Body of pancreas (tissue), 4 donors: Measurements from ENCODE around the gene DTX4. TPM values are rescaled to one million over a fixed set of nuclear protein-coding genes. Genes with fewer than 3 reads are reported as not detected.

Experiments
- ATAC-seq: fragments of 150-250 bp; one replicate; pipeline ENCODE4 v1.9.1; 2016
- DNase-seq, 4 donors: peaks; one replicate each; pipeline ENCODE4 v3.0.0-alpha.2; 2019
- H3K27ac ChIP-seq, 4 donors: fragments of 200-600 bp; sonication (generic); 1 replicate in 3 of 4; 2 replicates in 1 of 4; pipeline versions ENCODE4 v1.5.1 to v1.6.1; 2016 to 2019; ENCODE audit warnings: mild to moderate bottlenecking in 1 of 4, mixed read lengths in 1 of 4, moderate library complexity in 1 of 4
- H3K27me3 ChIP-seq, 2 donors: fragments of 200-600 bp; sonication (generic); one replicate each; pipeline ENCODE4 v1.6.0; 2016; ENCODE audit warnings: mild to moderate bottlenecking in 1 of 2
- H3K36me3 ChIP-seq, 2 donors: fragments of 200-600 bp; sonication (generic); replicated peaks in 1 of 2; 2 replicates each; pipeline ENCODE4 v1.5.1; 2016; ENCODE audit warnings: low read depth in 2 of 2; ENCODE audit not compliant: insufficient read depth in 1 of 2
- H3K4me1 ChIP-seq: fragments of 200-600 bp; sonication (generic); one replicate; pipeline ENCODE4 v1.6.0; 2016
- H3K4me3 ChIP-seq, 2 donors: fragments of 200-600 bp; sonication (generic); 1 replicate in 1 of 2; 2 replicates in 1 of 2; pipeline ENCODE4 v1.5.1; 2016 to 2019
- H3K9me3 ChIP-seq, 3 donors: fragments of 200-600 bp; sonication (generic); 1 replicate in 2 of 3; 2 replicates in 1 of 3; pipeline ENCODE4 v1.5.1; 2016
- POLR2A ChIP-seq, 3 donors: fragments of 450-650 bp; IDR thresholded peaks; one replicate each; pipeline ENCODE4 v1.6.1; 2016; ENCODE audit warnings: antibody characterized with exemption in 3 of 3, mild to moderate bottlenecking in 2 of 3
- WGBS, 2 donors: methylation state at CpG; one replicate each; pipeline ENCODE4 v1.1.5; 2017; 5-methylcytosine and 5-hydroxymethylcytosine counted together
- intact Hi-C: fragments of 100-400 bp; cut with DNase I; formaldehyde crosslinking; loops from one replicate; pipeline ENCODE4 v1.15.1; 2023
- total RNA-seq, 2 donors: library from RNA; depleted of rRNA; stranded (reverse); fragments of >200 nt; gene quantifications; one replicate each; pipeline ENCODE4 v1.1.0, GENCODE V29; 2016
- TF ChIP-seq, protein P1 (sequence below), 7 experiments: fragments of 450-650 bp in 4 of 7; fragments of 200-600 bp in 3 of 7; sonication (generic) in 3 of 7; IDR thresholded peaks; one replicate each; pipeline ENCODE4 v1.5.1; 2016 to 2019; ENCODE audit warnings: antibody characterized with exemption in 7 of 7

Gene DTX4
- total RNA-seq, 2 donors from 2014 or later, result 9.6 to 10.4 TPM

- no peak for ATAC-seq
- peaks cover 24% of the 10 kb centered on the region for H3K4me1 ChIP-seq
- no peaks in the 10 kb centered on the region for H3K36me3 ChIP-seq
- 88 to 92% methylated on average over 4 of the region's 4 CpGs for WGBS, 2 donors
- no peak overlapping the region for H3K27ac ChIP-seq
- H3K4me3 ChIP-seq, result no peak overlapping the region
- TF ChIP-seq, protein P1, sequence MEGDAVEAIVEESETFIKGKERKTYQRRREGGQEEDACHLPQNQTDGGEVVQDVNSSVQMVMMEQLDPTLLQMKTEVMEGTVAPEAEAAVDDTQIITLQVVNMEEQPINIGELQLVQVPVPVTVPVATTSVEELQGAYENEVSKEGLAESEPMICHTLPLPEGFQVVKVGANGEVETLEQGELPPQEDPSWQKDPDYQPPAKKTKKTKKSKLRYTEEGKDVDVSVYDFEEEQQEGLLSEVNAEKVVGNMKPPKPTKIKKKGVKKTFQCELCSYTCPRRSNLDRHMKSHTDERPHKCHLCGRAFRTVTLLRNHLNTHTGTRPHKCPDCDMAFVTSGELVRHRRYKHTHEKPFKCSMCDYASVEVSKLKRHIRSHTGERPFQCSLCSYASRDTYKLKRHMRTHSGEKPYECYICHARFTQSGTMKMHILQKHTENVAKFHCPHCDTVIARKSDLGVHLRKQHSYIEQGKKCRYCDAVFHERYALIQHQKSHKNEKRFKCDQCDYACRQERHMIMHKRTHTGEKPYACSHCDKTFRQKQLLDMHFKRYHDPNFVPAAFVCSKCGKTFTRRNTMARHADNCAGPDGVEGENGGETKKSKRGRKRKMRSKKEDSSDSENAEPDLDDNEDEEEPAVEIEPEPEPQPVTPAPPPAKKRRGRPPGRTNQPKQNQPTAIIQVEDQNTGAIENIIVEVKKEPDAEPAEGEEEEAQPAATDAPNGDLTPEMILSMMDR (IDR thresholded peaks at IDR 0.05), result no peak
- no peak for TF ChIP-seq POLR2A (IDR thresholded peaks at IDR 0.05)
- H3K27me3 ChIP-seq, result no peaks in the 10 kb centered on the region
- intact Hi-C loops, result no loop called here
- no peak for DNase-seq
- no peaks in the 10 kb centered on the region for H3K9me3 ChIP-seq
Observed at GRCh38 chr11:59141191-59141590, 30.7 kb upstream of the DTX4 start.

DNA sequence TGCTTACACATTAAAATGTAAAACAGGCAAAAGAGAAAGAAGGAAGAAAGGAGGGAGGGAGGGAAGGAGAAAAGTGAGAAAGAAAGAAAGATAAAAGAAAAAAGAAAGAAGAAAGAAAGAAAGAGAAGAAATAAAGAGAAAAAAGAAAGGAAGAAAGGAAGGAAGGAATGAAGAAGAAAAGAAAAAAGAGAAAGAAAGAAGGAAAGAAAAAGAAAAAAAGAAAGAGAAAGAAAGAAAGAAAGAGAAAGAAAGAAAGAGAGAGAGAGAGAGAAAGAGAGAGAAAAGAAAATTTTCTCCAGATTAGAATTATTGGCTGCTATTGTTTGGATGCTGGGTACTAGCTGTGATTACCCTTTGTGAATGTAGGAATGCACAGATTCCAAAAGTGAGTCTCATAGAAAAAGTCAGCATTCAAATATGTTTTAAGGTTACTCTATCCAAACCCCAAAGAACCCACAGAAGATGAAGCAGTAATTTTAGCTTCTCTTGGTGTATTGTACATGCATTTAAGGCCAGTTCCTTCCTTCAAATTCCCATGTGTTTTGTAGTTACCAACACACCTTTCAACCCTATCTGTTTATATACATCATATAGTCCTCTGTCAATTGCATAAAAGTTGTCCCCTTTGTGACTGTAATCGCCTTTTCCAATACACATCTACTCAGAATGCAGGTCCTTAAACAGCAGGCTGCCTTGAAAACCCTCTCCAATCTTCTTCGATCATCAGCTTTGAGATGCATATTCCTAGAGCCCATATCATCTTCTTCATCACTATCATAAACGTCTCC, 30.1 kb upstream of the DTX4 start:
- 1 to 3% methylated on average over 3 of the region's 3 CpGs for WGBS, 2 donors
- H3K36me3 ChIP-seq, result no peaks in the 10 kb centered on the region
- TF ChIP-seq, protein P1 (IDR thresholded peaks at IDR 0.05), result no peak
- no peak for TF ChIP-seq POLR2A (IDR thresholded peaks at IDR 0.05)
- peaks cover 22% of the 10 kb centered on the region for H3K4me1 ChIP-seq
- DNase-seq (no peak), ATAC-seq (no peak)
- H3K4me3 ChIP-seq, result peak overlapping the region; percentile 63 to 70
- no peaks in the 10 kb centered on the region for H3K27me3 ChIP-seq
- H3K27ac ChIP-seq, result peak overlapping the region; percentile 88 to 98 (median 91)
- H3K9me3 ChIP-seq, result no peaks in the 10 kb centered on the region
- intact Hi-C loops, result no loop called here

- peak within 1 kb of the TSS; percentile 63 to 70 for H3K4me3 ChIP-seq
- DNase-seq (peak; percentile 85 to 92 (median 88)), ATAC-seq (peak; percentile 95)
- peak within 1 kb of the TSS; percentile 88 to 98 (median 91) for H3K27ac ChIP-seq
- 0 to 1% methylated on average over 45 to 50 of the region's 50 CpGs for WGBS, 2 donors
- no peaks in the 10 kb centered on the region for H3K9me3 ChIP-seq
- H3K36me3 ChIP-seq, result no peaks in the 10 kb centered on the region
- H3K27me3 ChIP-seq, result no peaks in the 10 kb centered on the region
- TF ChIP-seq POLR2A (IDR thresholded peaks at IDR 0.05), result peak; percentile 8 to 73 (median 70)
- TF ChIP-seq, protein P1 (IDR thresholded peaks at IDR 0.05), result peak in 2 of 7 experiments; percentile 26 to 34
- H3K4me1 ChIP-seq, result peaks cover 22% of the 10 kb centered on the region
- intact Hi-C loops, result no loop called here
Observed at GRCh38 chr11:59142530-59143507, 29.1 kb upstream of the DTX4 start, which contains the start of gene FAM111A. Gene FAM111A, plus strand, starts transcription at chr11:59142856. Its CDS starts 6,017 bp downstream, at chr11:59148873.

- Histone ChIP-seq H3K4me3 (no peak overlapping the region), H3K36me3 (no peaks in the 10 kb centered on the region), H3K27me3 (no peaks in the 10 kb centered on the region), H3K9me3 (no peaks in the 10 kb centered on the region), H3K27ac (peak overlapping the region in 3 of 4 donors; percentile 89 to 98 (median 93)), H3K4me1 (peaks cover 22% of the 10 kb centered on the region)
- TF ChIP-seq, protein P1 (IDR thresholded peaks at IDR 0.05), result no peak
- TF ChIP-seq POLR2A (IDR thresholded peaks at IDR 0.05), result no peak
- DNase-seq, result no peak
- intact Hi-C loops, result no loop called here
- no peak for ATAC-seq
- WGBS, 2 donors, result 82 to 89% methylated on average over 1 of the region's 1 CpG
Observed at GRCh38 chr11:59144096-59144495, 27.8 kb upstream of the DTX4 start.
